Measurements from ENCODE around the gene SPNS3.

Gene SPNS3

DNA sequence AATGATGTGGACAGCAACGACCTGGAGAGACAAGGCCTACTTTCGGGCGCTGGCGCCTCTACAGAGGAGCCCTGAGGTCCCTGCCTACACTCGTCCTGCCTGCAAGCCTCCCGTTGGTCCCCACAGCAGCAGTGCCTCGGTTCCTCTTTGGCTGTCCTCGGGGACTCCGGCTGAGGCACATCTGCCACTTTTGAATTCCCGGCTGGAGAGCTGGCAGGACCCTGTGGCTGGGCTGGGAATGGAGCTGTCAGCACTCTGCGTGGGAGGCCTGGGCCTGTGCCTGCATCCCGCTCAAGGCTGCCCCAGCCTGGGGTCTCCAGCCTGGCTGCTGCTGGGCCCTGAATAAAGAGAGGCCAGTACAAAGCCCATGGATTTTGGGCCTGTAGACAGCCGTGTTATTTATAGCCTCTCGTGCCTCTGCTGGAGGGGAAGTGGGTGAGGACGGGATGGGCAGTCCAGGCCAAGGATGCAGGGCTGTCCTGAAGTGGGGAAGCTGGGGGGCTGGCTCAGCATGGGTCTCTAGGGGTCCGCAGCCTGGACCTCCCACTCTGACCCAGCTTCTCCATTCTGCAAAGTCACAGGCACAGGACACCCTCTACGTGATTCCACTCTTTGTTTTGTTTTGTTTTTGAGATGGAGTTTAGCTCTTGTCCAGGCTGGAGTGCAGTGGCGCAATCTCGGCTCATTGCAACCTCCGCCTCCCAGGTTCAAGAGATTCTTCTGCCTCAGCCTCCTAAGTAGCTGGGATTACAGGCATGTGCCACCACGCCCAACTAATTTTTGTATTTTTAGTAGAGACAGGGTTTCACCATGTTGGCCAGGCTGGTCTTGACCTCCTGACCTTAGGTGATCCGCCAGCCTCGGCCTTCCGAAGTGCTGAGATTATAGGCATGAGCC, 54.3 kb downstream of the SPNS3 start:
- DNase-seq (ENCODE audit: low spot score): no peak

DNA sequence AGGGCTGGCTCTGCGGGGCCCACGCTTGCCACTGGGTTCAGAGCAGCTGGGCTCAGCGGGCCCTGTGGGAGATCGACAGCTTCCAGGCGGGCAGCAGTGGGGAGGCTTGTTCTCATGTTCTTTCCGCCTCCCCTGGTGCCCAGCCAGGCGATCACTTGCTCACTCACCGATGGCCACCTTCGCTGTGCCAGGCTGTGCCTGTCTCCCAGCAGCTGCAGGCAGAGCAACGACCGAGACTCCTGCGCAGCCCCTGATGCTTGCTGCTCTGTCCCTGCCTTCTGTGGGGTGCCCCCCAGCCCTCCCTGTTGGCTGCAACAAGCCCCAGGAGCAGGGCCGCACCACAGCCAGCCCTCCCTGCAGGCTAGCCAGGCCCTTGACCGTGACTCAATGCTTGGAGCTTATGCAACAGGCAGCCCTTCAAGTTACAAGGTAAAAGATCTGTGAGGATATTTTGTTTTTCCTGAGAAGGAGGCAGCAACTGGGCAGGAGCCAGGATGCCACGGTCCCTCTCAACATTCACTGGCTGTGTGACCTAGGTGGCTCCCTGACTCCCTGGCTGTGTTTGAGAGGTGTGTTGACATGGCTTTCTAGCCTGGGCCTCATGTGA, 55.4 kb downstream of the SPNS3 start:
- no peak for DNase-seq (ENCODE audit: low spot score)

DNA sequence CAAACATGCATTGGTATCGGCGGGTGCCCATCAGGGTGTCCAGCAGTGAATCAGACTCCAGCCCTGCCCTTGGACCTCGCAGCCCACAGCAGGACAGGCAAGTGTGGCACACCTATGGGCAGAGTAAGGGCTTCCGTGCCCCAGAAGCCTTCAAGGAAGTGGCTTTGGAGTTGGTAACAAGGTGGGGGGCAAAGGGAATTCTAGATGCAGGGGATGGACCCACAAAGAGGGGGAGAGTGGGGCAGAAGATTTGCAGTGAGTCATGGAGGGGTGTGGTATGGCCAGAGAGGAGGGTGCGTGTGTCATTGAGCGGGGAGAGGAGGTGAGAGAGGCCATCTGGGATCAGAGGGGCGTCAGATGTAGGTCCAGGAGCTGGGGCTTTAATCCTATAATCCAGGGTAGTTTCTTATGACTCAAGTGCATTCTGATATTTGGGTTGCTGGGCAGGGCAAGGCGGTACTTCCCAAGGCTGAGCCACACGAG, 56.4 kb downstream of the SPNS3 start:
- no peak for DNase-seq (ENCODE audit: low spot score)

DNA sequence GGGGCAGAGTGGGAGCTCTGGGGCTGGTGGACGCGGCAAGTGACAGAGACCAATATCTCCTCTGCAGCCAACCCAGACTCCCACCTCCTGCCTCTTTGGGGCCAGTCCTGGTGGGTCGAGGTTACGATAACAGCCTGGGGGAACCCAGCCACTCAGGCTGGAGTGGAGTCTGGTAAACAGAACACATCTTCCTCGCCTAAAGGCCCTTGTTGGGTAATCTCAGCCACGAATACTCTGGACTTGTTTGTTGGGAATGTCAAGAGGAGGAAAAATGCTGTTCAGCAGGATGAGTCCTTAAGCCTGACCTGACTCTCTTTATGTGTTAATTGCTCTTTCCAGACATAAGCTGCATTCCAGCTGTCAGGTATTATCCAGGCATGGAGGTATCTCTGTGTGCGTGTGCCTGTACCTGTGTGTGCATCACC, 56.9 kb downstream of the SPNS3 start:
- DNase-seq (ENCODE audit: low spot score): no peak

DNA sequence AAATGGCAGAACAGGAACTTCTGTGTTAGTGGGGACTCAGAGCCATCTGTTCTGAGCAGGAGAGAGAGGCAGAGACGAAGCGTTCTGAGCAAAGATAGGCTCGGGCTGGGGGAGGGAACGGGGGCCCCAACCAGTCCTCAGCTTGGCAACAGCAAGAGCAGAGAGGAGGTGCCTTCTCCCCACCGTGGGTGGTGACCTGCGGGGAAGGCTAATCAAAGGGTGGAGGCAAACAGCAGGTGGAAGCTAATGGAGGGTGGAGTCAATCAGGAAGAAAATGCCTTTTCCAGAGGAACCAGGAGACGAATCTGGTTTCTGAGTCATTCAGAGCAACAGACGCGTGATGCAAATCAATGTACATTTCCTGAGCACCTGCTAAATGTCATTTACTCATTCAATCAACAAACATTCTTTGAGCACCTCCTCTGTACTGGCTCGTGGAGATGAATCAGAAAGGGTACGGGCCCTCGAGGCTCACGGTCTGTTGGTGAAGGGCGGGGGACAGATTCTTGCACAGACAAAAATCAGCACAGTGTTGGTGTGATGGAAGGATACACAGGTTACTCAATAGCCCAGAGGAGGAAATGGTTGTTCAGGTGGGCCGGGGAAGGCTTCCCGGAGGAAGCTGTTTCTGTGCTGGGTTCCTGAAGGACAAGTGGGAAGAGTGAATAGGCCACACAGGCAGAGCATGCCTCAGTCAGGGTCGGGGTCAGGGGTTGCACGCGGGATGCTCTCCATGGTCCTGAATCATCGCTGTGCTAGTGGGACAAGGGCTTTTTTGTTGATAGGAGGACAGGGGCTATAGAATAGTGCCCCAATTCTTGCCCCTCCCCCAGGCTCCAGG, 59.2 kb downstream of the SPNS3 start:
- DNase-seq (ENCODE audit: low spot score): no peak

DNA sequence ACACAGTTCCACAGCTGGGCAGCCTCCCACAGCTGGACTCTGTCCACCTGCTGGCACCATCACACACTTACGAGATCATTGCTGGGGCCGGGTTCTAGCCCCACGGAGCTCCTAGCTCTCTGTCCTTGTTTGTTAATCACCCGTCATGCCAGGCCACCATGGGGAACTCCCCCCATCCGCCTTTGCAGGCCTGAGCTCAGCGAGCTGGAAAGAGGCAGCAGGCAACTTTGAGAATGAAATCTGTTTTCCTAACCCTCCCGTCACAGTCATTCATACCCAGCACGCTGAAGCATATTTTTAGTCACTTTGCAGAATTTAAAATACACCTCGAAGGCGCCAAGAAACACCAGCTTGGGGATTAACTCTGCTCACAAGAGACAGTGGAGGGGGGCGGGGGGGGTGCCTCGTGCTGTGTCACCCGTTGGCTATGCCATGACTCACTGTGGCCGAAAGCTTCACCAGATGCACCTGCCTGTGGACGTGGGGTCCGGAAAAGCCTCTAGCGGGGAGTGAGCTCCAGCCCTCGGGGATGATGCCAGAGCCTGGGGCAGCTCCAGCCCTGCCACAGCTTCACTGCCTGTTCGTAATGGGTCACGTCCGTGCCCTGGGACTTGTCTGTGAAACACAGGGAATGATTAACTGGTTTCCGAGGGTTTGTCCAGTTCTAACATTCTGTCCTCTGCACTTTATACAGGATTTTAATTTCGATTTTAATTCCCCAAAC, 63.5 kb downstream of the SPNS3 start:
- DNase-seq (ENCODE audit: low spot score): peak; percentile 21

DNA sequence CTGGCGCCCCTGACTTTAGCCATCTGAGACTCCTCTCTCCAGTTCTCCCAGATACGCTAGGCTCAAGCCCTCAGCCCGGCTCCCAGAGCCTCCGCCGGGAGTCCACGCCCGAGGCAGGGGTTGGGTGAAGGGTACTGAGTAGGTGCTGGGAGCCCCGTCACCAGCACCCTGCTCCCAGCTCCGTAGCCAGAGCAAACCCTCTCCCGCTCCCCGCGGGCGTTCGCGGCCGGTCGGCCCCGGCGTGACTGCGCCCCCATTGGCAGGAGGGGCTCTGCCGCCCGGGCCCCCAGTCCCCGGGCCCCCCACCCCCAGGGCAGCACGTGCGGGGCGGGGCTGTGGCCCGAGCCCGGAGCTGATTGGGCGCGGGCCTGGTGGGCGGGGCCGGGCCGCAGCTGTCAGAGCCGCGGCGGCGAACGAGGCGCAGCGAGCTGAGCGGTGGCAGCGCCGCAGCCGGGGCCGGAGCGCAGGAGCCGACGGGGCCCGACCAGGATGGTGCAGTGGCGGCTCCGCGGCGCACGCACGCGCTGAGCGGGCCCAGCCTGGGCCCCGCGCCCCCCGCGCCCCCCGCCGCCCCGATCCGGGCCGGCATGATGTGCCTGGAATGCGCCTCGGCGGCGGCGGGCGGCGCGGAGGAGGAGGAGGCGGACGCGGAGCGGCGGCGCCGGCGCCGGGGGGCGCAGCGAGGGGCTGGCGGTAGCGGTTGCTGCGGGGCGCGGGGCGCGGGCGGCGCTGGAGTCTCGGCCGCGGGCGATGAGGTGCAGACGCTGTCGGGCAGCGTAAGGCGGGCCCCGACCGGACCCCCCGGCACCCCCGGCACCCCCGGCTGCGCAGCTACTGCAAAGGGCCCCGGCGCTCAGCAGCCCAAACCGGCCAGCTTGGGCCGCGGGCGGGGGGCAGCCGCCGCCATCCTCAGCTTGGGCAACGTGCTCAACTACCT, 65.0 kb downstream of the SPNS3 start, which contains the start of gene SPNS2:
TSS of gene SPNS2 (plus strand) at position 421 of the 937 bp plus-strand sequence. CDS start at position 588, 167 bp downstream.
- peak; percentile 84 for DNase-seq (ENCODE audit: low spot score)

DNA sequence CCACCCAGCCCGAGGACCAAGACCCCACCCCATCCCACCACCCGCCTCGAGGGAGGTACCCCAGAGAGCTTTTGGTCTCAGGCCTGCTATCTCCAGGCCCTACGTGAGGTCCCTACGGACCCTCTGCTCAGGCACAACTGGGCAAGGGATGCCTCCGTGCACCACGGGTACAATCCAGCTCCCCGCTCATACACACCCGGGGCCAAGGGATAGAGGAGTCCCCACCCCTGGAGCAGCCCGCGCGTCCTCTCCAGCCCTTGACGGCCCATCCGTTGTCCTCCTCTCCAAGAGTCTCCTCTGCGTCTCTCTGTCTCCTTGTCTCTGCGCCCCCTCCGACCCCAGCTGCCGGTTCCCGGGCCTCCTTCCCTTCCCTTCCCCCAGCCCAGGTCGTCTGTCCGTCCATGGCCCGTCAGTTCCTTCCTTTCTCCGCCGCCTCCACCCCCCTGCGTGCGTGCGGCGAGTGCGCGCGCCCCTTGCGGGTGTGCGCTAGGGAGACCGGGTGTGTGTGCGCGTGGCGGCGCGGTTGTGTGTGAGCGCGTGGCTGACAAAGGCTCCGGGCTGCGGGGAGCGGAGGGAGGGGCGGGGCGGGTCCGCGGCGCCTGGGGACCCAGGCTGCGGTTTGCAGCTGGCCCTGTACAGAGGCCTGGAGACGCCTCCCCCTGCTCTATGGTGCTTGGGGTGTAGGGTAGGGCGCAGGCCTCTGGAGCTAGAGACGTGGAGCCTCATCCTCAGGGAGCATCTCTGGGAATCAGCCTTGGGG, 65.9 kb downstream of the SPNS3 start:
- DNase-seq (ENCODE audit: low spot score): no peak

DNA sequence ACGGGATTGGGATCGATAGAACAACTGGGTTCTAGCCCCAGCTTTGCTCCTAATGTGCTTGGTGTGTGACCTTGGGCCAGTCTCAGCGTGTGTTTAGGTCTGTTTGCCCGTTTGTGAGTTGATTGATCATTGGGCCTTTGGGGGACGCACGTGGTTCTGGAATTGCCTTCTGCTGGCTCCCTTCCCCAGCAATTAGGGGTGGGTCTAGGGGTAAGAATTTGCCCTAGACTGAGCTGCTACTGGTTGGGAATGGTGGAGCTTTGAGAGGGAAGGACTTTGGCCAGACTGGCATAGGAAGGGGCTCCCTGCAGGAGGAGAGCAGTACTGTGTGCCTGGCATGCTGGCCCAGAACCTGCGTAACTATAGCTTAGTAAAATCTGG, 66.4 kb downstream of the SPNS3 start:
- no peak for DNase-seq (ENCODE audit: low spot score)

DNA sequence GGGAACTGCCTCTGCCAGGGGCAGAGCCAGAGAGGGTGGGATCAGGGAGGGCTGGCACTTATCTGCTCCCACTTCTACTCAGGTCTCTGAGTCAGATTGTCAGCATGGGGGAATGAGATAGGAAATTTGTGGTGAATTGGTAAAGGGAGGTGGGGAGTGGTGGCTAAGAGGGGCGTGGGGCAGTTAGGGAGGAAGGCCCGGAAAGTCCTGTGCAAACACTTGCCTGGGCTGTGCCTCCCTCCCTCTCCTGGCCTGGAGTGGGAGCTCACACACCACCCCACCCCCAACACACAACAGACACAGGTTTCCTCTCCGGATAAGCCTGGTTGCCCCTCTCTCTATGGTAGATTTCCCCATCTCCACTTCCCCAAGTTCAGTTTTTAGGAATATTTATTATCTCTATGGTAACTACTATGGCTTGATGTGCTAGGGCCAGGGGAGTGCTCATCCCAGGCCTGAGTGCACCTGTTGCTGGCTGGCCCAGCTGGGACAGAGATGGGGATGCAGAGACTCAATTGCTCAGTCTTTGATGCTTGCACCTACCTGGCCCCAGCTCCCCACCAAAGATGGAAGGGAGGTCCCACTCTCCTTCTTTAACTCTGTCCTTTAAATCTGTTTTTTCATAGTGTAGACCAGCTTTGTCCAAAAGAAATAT, 67.7 kb downstream of the SPNS3 start:
- no peak for DNase-seq (ENCODE audit: low spot score)

DNA sequence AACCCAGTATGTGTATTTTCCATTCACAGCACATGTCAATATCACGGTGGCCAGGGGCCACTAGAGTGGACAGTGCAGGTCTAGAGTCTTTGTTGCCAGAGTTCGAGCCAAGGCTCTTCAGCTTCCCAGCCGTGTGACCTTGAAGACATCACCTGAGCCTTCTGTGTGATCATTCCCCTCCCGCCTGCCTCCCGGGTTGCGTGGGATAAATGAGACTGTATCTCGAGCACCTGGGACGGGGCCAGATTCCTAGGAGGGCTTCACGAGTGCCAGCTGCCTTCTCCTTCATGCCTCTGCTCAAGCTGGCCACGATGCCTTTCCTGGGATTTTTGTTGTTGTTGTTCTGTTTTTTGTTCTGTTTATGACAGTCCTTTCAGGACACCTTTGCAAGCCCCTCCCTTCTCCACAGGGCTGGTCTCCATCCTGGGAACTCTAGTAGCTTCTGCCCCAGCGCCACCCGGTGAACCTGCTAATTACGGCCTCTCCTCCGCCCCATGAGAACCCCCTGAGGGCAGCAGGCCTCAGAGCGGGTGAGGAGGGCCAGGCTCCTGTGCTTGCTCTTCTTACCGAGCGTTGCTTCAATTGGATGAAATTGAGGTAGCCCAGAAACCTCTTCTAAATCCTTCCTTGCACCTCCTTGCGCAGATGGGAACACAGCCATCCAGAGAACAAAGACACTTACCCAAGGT, 68.9 kb downstream of the SPNS3 start:
- DNase-seq (ENCODE audit: low spot score): no peak

DNA sequence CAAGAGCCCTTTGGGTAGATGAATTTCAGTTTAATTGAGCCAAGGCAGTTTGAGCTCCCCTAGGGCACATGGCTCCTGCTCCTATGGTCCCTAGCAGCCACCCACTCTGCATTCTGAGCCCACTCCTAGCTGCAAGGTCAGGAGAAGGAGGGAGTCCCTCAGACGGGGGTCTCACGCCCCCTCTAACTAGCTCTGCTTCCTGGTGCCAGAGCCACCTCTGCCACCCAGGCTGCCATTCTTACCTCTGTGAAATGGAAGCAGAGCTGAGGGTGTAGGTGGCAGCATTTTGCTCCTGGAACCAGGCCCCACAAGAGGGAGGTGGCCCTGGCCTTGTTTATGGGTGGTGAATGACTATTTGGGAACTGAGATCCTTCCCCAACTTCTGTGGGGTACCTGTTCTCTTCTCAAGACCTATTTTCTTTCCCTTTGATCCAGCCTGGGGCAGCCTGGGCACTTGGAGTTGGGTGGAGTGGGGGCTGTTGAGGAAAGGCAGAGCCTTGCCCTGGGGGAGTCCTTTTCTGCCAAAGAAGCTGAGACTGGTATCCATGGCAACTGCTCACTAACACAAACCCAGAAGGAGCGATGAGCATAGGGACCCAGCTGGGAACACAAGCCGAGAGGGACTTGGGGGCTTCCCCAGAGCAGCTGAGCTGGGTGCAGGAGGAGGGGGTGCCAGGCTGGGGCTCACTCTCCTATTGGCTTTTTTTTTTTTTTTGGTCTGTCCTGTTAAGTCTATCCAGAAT, 69.7 kb downstream of the SPNS3 start:
- DNase-seq (ENCODE audit: low spot score): no peak

DNA sequence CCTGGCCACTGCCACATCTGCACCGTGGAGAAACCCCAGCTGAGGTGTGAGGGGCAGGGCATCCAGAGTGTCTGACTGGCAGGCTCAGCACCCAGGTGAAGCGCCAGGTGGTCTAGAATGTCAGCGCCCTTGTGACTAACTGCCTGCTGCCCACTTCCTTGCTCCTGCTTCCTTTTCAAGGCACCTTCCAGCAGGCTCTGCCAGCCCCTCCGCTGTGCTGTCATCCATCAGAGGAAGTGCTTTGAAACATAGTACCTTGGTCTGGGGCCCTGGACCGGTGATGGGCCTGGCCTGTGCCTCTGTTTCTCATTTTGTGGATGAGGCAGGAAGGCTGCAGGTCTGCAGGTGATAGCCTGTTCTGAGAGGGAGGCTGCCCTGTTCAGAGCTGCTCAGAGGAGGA, 70.4 kb downstream of the SPNS3 start:
- DNase-seq (ENCODE audit: low spot score): no peak

DNA sequence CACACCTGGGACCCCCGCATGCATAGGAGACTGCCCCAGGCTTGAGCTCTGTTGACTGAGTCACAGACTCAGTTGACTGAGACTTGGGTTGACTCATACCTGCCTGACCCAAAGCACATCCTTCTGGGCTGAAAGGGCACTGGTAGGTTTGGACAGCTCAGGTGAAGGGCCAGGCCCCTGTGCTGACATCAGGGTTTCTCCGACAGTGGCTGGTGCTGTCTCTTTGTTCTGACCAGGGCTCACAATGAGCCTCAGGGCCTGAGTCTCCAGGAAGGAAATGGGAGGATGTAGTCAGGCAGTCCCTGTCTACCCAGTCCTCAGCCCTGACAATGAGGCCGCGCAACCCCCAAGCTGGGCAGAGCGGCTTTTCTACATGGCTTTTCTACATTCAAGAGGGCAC, 71.4 kb downstream of the SPNS3 start:
- DNase-seq (ENCODE audit: low spot score): no peak

DNA sequence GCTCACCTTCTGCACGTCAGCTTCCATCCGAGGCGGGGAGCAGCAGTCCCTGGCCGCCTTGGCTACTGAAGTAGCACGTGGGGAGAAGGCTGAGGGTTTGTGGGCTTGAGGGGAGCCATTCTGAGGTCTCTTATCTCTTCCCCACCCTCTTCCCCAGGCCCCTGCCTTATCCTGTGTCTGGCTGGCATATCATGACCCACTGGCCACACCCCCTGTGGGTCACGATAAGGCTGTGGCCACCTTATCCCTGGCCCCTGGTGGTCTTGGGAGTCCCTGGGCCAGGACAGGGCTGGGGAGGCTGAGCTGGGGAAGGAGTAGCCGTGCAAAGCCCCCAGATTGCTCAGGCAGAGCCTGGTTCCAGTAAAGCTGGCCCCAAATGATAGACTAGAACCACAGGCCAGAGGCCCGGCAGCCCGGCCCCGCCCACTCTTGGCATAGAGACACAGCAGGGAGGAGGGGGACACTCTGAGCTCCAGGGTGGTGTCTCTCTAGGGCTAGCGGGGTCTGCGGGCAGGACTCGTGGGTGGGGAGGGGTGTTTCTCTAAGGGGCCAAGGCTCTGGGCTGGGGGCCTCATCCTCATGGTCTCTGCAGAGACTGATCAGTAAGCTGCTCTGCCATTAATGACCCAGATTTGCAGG, 72.6 kb downstream of the SPNS3 start:
- DNase-seq (ENCODE audit: low spot score): no peak

DNA sequence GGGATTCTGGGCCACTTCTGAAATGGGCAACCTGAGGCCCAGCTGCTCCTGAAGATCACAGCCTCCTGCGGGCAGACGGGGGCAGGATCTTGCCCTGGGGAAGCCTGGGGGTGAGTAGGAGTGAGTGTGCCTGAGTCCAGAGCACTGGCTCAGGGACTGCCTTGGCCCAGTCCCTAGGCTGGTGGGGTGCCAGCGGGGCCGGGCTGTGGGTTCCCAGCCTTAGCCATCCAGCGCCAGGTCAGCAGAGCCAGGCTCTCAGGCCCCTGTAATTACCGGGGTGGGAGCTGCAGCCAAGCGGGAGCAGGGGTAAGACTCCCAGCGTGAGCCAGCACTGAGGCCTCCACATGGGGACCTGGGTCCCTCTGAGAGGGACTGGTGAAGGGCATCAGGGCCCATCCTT, 73.2 kb downstream of the SPNS3 start:
- DNase-seq (ENCODE audit: low spot score): no peak

DNA sequence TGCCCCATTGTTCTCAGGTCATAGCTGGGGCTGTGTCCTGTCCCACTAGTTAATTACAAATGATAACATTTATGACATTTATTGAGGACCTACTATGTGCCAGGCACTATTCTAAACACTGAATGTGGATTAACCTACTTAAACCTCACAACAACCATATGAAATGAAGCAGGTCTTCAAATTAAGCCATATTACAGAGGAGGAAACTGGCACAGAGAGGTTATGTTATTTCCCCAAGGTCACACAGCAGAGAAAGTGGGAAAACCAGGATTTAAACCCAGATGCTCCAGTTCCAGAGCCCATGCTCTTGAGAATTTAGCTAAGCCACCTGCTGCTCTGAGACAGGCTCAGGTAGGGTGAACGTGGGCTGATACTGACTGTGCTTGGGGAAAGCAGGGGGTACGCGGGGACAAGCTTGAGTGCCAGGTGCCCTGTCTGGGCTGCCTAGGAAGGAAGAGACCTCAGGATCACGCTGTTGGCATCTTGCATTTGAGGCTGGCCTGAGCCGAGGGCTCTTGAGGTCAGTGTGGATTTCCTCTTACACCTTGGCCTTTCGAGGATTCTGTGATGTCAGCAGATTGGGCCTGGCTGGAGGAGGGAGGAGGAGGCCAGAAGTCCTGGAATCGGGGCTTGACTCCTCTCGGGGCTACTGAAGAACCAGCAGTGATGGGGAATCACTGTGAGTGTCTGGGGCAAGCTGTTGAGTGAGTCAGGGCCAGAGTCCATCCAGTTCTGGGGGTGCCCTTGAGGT, 73.8 kb downstream of the SPNS3 start:
- DNase-seq (ENCODE audit: low spot score): no peak

Measured in AG08395 (cell line).